Ovary (tissue), 9 donors: ENCODE data around the gene C19orf67. TPM values are rescaled to one million over a fixed set of nuclear protein-coding genes. Genes with fewer than 3 reads are reported as not detected.

Experiments
- DNase-seq, 5 donors: peaks; one replicate each; pipeline ENCODE4 v3.0.0-alpha.2; 2019 to 2020
- H3K27ac ChIP-seq, 2 donors: fragments of 200-600 bp; one replicate each; pipeline versions ENCODE4 v1.5.1 to v1.8.0; 2019 to 2022
- H3K27me3 ChIP-seq: fragments of 200-600 bp; one replicate; pipeline ENCODE4 v1.8.0; 2022
- H3K36me3 ChIP-seq: fragments of 200-600 bp; sonication (generic); one replicate; pipeline ENCODE4 v1.5.1; 2019
- H3K4me1 ChIP-seq: one replicate; pipeline ENCODE4 v1.8.1; 2013; ENCODE audit warnings: mild to moderate bottlenecking, moderate library complexity; ENCODE audit not compliant: insufficient read depth
- H3K4me3 ChIP-seq: fragments of 200-600 bp; sonication (generic); one replicate; pipeline ENCODE4 v1.5.1; 2017
- H3K9me3 ChIP-seq, 2 donors: fragments of 200-600 bp in 1 of 2; sonication (generic) in 1 of 2; one replicate each; pipeline versions ENCODE4 v1.5.1 to v1.8.1; 2013 to 2019; ENCODE audit warnings: mild to moderate bottlenecking in 1 of 2, moderate library complexity in 1 of 2
- EP300 ChIP-seq: sonication (generic); formaldehyde crosslinking; IDR thresholded peaks from one replicate; pipeline ENCODE4 v1.6.1; 2017; ENCODE audit warnings: antibody characterized with exemption
- POLR2A ChIP-seq: fragments of 450-650 bp; IDR thresholded peaks from one replicate; pipeline ENCODE4 v1.6.1; 2017; ENCODE audit warnings: antibody characterized with exemption, mild to moderate bottlenecking, moderate library complexity
- WGBS, 3 donors: extraction: QIAGEN DNeasy Blood & Tissue Kit in 1 of 3; methylation state at CpG; one replicate each; pipeline versions ENCODE4 v1.1.5 to v1.1.7; 2013 to 2017; 5-methylcytosine and 5-hydroxymethylcytosine counted together
- intact Hi-C, 4 donors: fragments of 100-400 bp; cut with DNase I; formaldehyde crosslinking; loops; one replicate each; pipeline versions ENCODE4 v1.11.0 to v1.15.1; 2022 to 2023
- polyA plus RNA-seq, 2 donors: library from polyadenylated mRNA; stranded (reverse); fragments of 200-250 nt in 1 of 2; fragments of 350-450 nt in 1 of 2; fragmentation: Illumina TruSeq in 1 of 2; extraction: RNeasy Lipid Tissue Mini Kit (QIAGEN cat#74804) in 1 of 2; gene quantifications; one replicate each; pipeline ENCODE4 v1.2.3, GENCODE V29; 2013 to 2014
- total RNA-seq, 7 donors: library from RNA; depleted of rRNA in 2 of 7; stranded (reverse); fragments of >200 nt in 2 of 7; fragmentation: NEBNext Ultra II Directional in 3 of 7; extraction: Animal tissue kit (Norgen Biotek cat#: 25700) in 3 of 7; gene quantifications; one replicate each; pipeline versions ENCODE4 v1.1.0 to v1.2.4, GENCODE V29; 2016 to 2023
- TF ChIP-seq, protein P1 (sequence below), 3 donors: fragments of 450-650 bp in 2 of 3; fragments of 200-600 bp in 1 of 3; IDR thresholded peaks; one replicate each; pipeline versions ENCODE4 v1.5.1 to v1.8.0; 2016 to 2022; ENCODE audit warnings: antibody characterized with exemption in 3 of 3, mild to moderate bottlenecking in 1 of 3
- donor health status: DM: no; HTN: no; CAD: no; lungs with moderate emphysema.
- donor health status: DM: no; HTN: no; CAD: no.
- donor health status: Bipolar disorder and iron deficiency.
- donor health status: DM: yes; HTN: yes; CAD: no.
- donor health status: DM: no; HTN: no; CAD: no.
- donor health status: DM: yes; HTN: yes; CAD: no.

C19orf67 gene
- total and polyA plus RNA-seq, 9 donors = 0.08 TPM; not detected in 8

GRCh38 chr19:14070268-14071050, 15.1 kb downstream of the C19orf67 start:
- Histone ChIP-seq H3K4me3 (no peak overlapping the region), H3K4me1 (peaks cover 7% of the 10 kb centered on the region), H3K36me3 (no peaks in the 10 kb centered on the region), H3K9me3 (no peaks in the 10 kb centered on the region), H3K27ac (no peak overlapping the region), H3K27me3 (no peaks in the 10 kb centered on the region)
- intact Hi-C loops = loop anchor here (5.0 to 10.0 kb wide), 4 partner anchors 67 to 796 kb away; partner anchors contain the start of gene ASF1B (in 2 of the 4)
- no peak for DNase-seq
- WGBS, 3 donors = 93 to 96% (median 94%) methylated on average over 43 of the region's 43 CpGs
- no peak for TF ChIP-seq POLR2A
- TF ChIP-seq, protein P1, sequence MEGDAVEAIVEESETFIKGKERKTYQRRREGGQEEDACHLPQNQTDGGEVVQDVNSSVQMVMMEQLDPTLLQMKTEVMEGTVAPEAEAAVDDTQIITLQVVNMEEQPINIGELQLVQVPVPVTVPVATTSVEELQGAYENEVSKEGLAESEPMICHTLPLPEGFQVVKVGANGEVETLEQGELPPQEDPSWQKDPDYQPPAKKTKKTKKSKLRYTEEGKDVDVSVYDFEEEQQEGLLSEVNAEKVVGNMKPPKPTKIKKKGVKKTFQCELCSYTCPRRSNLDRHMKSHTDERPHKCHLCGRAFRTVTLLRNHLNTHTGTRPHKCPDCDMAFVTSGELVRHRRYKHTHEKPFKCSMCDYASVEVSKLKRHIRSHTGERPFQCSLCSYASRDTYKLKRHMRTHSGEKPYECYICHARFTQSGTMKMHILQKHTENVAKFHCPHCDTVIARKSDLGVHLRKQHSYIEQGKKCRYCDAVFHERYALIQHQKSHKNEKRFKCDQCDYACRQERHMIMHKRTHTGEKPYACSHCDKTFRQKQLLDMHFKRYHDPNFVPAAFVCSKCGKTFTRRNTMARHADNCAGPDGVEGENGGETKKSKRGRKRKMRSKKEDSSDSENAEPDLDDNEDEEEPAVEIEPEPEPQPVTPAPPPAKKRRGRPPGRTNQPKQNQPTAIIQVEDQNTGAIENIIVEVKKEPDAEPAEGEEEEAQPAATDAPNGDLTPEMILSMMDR (IDR thresholded peaks at IDR 0.05) = no peak
- no peak for TF ChIP-seq EP300

DNA sequence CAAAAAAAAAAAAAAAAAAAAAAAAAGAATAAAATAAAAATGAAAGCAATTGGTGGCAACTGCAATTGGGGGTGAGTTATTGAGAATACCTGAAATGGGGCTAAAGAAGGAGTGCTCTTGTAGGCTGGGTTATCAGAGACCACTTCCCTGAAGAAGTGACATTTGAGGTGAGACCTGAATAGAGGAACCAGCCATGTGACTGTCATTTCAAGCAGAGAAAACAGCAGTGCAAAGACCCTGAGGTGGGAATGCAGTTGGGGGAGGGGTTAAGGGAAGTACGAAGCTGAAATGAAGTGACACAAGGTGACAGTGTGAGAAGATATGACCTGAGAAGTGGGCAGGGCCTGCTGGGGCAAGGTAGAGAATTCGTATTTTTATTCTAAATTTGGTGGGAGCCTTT, 19.4 kb downstream of the C19orf67 start:
- intact Hi-C loops = loop anchor here in 1 of 4 donors (10.0 kb wide), 1 partner anchor 471 kb away; no protein-coding TSS in a partner anchor
- Histone ChIP-seq H3K4me1 (no peaks in the 10 kb centered on the region), H3K4me3 (no peak overlapping the region), H3K27me3 (no peaks in the 10 kb centered on the region), H3K9me3 (no peaks in the 10 kb centered on the region), H3K27ac (no peak overlapping the region), H3K36me3 (no peaks in the 10 kb centered on the region)
- WGBS, 3 donors = 53 to 68% (median 57%) methylated on average over 2 of the region's 2 CpGs
- TF ChIP-seq, protein P1 (IDR thresholded peaks at IDR 0.05) = no peak
- TF ChIP-seq POLR2A (no peak), EP300 (no peak)
- DNase-seq = no peak

DNA sequence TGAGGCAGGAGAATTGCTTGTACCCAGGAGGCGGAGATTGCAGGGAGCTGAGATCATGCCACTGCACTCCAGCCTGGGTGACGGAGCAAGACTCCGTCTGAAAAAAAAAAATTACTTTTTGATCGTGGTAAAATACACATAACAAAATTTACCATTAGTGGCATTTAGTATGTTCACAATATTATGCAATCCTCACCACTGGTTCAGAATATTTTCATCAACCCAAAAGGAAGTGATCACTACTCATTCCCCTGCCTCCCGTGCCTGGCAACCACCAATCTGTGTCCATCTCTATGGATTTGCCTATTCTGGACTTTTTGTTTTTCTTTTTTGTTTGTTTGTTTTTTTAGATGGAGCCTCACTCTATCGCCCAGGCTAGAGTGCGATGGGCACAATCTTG, 22.5 kb downstream of the C19orf67 start:
- H3K27me3 ChIP-seq = no peaks in the 10 kb centered on the region
- no peaks in the 10 kb centered on the region for H3K9me3 ChIP-seq
- no peak overlapping the region for H3K4me3 ChIP-seq
- no peaks in the 10 kb centered on the region for H3K4me1 ChIP-seq
- DNase-seq = no peak
- intact Hi-C loops = loop anchor here in 1 of 4 donors (10.0 kb wide), 1 partner anchor 468 kb away; no protein-coding TSS in a partner anchor
- 61 to 71% (median 62%) methylated on average over 7 of the region's 7 CpGs for WGBS, 3 donors
- H3K27ac ChIP-seq = no peak overlapping the region
- no peaks in the 10 kb centered on the region for H3K36me3 ChIP-seq
- TF ChIP-seq, protein P1 (IDR thresholded peaks at IDR 0.05) = no peak
- TF ChIP-seq EP300 (no peak), POLR2A (no peak)

DNA sequence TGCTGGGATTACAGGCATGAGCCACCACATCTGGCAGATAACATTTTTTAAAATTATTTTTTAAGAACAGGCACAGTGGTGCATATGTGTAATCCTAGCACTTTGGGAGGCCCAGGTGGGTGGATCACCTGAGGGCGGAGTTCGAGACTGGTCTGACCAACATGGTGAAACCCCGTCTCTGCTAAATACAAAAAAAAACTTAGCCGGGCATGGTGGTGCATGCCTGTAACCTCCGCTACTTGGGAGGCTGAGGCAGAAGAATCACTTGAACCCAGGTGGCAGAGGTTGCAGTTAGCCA, 23.1 kb downstream of the C19orf67 start:
- Histone ChIP-seq H3K4me3 (no peak overlapping the region), H3K36me3 (no peaks in the 10 kb centered on the region), H3K9me3 (no peaks in the 10 kb centered on the region), H3K4me1 (peaks cover 4% of the 10 kb centered on the region), H3K27ac (no peak overlapping the region), H3K27me3 (no peaks in the 10 kb centered on the region)
- intact Hi-C loops = loop anchor here in 1 of 4 donors (10.0 kb wide), 1 partner anchor 468 kb away; no protein-coding TSS in a partner anchor
- DNase-seq = no peak
- WGBS, 3 donors = 88 to 92% (median 89%) methylated on average over 5 of the region's 5 CpGs
- TF ChIP-seq, protein P1 (IDR thresholded peaks at IDR 0.05) = no peak
- TF ChIP-seq EP300 (no peak), POLR2A (no peak)
